Measurements from ENCODE around the gene MGAT3. TPM values are rescaled to one million over a fixed set of nuclear protein-coding genes. Genes with fewer than 3 reads are reported as not detected.

The MGAT3 gene
- total and polyA plus RNA-seq, 2 of the 8 experiments (the other 6 are each of a cell fraction or from before 2014, with no cell fraction given) = 4.3 to 9.2 TPM

- no peak for TF ChIP-seq SIX5 (IDR thresholded peaks at IDR 0.05; ENCODE audit: low read depth, low read length)
- no peak for TF ChIP-seq CHD2 (IDR thresholded peaks at IDR 0.05; ENCODE audit: low read length)
- no peak for TF ChIP-seq E2F6 (IDR thresholded peaks at IDR 0.05)
- no peak for TF ChIP-seq TEAD4 (IDR thresholded peaks at IDR 0.05; ENCODE audit: low read depth, low read length)
Measured at GRCh38 chr22:39422721-39423120, 34.1 kb upstream of the MGAT3 start (continued).

Measured in H1 (cell line).